ENCODE data around the gene SLC17A9.

GRCh38 chr20:62971211-62971949 is 18.9 kb downstream of the SLC17A9 start:
- TF ChIP-seq, protein P1, sequence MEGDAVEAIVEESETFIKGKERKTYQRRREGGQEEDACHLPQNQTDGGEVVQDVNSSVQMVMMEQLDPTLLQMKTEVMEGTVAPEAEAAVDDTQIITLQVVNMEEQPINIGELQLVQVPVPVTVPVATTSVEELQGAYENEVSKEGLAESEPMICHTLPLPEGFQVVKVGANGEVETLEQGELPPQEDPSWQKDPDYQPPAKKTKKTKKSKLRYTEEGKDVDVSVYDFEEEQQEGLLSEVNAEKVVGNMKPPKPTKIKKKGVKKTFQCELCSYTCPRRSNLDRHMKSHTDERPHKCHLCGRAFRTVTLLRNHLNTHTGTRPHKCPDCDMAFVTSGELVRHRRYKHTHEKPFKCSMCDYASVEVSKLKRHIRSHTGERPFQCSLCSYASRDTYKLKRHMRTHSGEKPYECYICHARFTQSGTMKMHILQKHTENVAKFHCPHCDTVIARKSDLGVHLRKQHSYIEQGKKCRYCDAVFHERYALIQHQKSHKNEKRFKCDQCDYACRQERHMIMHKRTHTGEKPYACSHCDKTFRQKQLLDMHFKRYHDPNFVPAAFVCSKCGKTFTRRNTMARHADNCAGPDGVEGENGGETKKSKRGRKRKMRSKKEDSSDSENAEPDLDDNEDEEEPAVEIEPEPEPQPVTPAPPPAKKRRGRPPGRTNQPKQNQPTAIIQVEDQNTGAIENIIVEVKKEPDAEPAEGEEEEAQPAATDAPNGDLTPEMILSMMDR (conservative IDR thresholded peaks at IDR 0.05): no peak
- no peak for TF ChIP-seq ZFX (IDR thresholded peaks at IDR 0.05)

All from C4-2B (cell line).